HUDEP-2 (cell line): ENCODE data around the gene RBMY1E.
"Not testable (repeated sequence)": the region's sequence is repeated elsewhere in the genome, so short reads cannot be mapped to it uniquely, and the experiment has no call there.

Experiments used
- DNase-seq, 76 experiments: peaks; one replicate each; lab custom pipeline; 2025; ENCODE audit not compliant: unreplicated experiment in 76 of 76; lab: John Stamatoyannopoulos, UW

RBMY1E gene

DNA sequence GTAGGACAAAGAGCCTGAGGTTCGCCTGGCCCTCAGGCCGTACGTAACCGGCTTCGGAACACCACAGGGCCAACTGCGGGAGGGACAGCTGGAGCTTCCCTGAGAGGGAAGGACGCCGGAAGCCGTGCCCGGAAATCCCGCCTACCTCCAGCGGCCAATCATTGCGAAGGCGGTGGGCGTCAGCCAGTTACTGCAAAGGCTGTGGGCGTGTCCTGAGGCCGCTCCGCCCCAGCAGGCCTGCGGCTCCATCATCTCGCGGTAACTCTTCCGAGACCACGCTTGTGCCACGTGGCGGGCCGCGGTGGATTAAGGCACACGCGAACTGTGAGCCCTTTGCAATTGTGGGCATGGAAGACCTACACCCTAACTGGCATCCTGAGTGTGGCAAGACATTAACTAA, at the start of gene RBMY1E:
TSS of gene RBMY1E (minus strand) at position 101 of the 400 bp plus-strand sequence. CDS start 1,978 bp downstream, outside the sequence.
- not testable (repeated sequence) for DNase-seq

DNA sequence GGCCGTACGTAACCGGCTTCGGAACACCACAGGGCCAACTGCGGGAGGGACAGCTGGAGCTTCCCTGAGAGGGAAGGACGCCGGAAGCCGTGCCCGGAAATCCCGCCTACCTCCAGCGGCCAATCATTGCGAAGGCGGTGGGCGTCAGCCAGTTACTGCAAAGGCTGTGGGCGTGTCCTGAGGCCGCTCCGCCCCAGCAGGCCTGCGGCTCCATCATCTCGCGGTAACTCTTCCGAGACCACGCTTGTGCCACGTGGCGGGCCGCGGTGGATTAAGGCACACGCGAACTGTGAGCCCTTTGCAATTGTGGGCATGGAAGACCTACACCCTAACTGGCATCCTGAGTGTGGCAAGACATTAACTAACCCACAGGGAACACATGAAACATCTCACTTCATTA, 23.4 kb downstream of the RBMY1E start, which contains the start of gene RBMY1D:
TSS of gene RBMY1D (minus strand) at position 101 of the 400 bp plus-strand sequence. CDS start 2,013 bp downstream, outside the sequence.
- DNase-seq, result not testable (repeated sequence)

DNA sequence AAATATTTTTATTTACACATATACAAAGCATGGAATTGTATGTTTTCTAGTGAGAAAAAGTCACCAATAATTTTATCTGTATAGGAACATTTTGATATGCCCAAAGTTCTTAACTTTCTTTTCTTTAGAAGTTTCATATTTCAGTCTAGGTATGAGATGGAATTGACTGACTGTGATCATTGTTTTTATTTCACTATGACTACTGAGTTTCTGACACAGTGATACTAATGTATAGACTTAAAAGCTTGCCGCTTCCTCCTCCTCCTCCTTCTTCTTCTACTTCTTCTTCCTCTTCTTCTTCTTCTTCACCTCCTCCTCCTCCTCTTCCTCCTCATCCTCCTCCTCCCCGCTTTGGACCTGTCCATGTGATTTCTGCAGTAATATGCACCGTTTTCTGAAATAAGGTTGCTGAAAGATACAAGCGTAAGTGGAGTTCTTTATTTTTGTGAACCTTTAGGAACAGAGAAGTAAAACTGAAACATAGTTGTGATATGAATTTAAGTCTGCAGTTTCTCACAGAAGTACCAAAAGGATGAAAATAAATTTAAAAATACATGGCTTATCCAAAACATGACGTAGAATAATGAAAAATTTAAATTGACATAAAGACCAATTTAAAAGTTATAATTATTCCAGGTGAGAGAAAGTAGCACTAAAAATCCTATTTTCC, 48.3 kb downstream of the RBMY1E start:
- DNase-seq, result not testable (repeated sequence)
